ENCODE results near the gene PSMF1. TPM values are rescaled to one million over a fixed set of nuclear protein-coding genes. Genes with fewer than 3 reads are reported as not detected.
A peak's percentile ranks its signal among the peaks of the same experiment; 100 is the strongest.
"Not testable (repeated sequence)": the region's sequence is repeated elsewhere in the genome, so short reads cannot be mapped to it uniquely, and the experiment has no call there.

Gene PSMF1
- polyA plus RNA-seq, 10 donors, result 78.2 to 123 (median 98.1) TPM

- DNase-seq, result peak; percentile 34 to 73 (median 64)
Measured at GRCh38 chr20:1212607-1213396, 94.4 kb downstream of the PSMF1 start.

GRCh38 chr20:1214838-1215261 is 96.4 kb downstream of the PSMF1 start:
- DNase-seq, result no peak

- DNase-seq, result no peak
Measured at GRCh38 chr20:1215386-1216170, 97.2 kb downstream of the PSMF1 start.

DNA sequence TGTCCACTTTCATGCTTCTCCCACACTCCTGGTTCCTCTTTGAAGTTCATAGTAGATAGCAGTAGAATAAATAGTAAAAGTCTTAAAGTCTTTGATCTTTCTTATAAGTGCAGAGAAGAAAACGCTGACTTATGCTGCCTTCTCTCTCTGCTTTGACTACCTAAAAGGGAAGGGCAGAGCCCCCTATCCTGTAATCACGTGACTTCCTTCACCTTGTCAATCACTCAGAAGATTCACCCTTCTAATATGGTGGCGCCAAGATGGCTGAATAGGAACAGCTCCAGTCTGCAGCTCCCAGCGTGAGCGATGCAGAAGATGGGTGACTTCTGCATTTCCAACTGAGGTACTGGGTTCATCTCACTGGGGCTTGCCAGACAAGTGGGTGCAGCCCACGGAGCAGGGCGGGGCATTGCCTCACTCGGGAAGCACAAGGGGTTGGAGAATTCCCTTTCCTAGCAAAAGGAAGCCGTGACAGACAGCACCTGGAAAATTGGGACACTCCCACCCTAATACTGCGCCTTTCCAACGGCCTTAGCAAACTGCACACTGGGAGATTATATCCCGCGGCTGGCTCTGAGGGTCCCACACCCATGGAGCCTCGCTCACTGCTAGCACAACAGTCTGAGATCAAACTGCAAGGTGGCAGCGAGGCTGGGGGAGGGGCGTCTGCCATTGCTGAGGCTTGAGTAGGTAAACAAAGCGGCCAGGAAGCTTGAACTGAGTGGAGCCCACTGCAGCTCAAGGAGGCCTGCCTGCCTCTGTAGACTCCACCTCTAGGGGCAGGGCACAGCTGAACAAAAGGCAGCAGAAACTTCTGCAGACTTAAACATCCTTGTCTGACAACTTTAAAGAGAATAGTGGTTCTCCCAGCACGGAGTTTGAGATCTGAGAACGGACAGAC is 98.4 kb downstream of the PSMF1 start:
- not testable (repeated sequence) for DNase-seq

Other genes with a start within 250 kb of the PSMF1 start
- gene ANGPT4, start 202.3 kb upstream of the PSMF1 start, polyA plus RNA-seq (ENCODE audit: insufficient read length in 10 of 10), result under 1 TPM in 9 of 10 donors, not detected in 1; 0.03 to 0.18 (median 0.06) TPM
- gene RSPO4, start 116.3 kb upstream of the PSMF1 start, polyA plus RNA-seq (ENCODE audit: insufficient read length in 10 of 10), result under 1 TPM in 8 of 10 donors, not detected in 2; 0.11 to 0.95 (median 0.21) TPM
- gene TMEM74B, start 66.4 kb downstream of the PSMF1 start, polyA plus RNA-seq (ENCODE audit: insufficient read length in 10 of 10), result 1 to 10 TPM; 2.0 to 5.0 (median 3.3) TPM
- under 1 TPM; 0.27 to 0.86 (median 0.49) TPM for gene C20orf202, start 84.9 kb downstream of the PSMF1 start, polyA plus RNA-seq (ENCODE audit: insufficient read length in 10 of 10)
- under 1 TPM in 3 of 10 donors, not detected in 7; 0.10 to 0.13 (median 0.11) TPM for gene RAD21L1, start 107.4 kb downstream of the PSMF1 start, polyA plus RNA-seq (ENCODE audit: insufficient read length in 10 of 10)
- gene SNPH, start 147.7 kb downstream of the PSMF1 start, polyA plus RNA-seq (ENCODE audit: insufficient read length in 10 of 10), result 1 to 10 TPM; 4.5 to 9.6 (median 5.6) TPM
- 1 to 10 TPM in 9 of 10 donors, under 1 TPM in 1; 0.83 to 2.7 (median 1.8) TPM for gene SDCBP2, start 210.5 kb downstream of the PSMF1 start, polyA plus RNA-seq (ENCODE audit: insufficient read length in 10 of 10)

Data from muscle of back (tissue), 11 donors.